Measurements from ENCODE around the gene MRPL48.

DNA sequence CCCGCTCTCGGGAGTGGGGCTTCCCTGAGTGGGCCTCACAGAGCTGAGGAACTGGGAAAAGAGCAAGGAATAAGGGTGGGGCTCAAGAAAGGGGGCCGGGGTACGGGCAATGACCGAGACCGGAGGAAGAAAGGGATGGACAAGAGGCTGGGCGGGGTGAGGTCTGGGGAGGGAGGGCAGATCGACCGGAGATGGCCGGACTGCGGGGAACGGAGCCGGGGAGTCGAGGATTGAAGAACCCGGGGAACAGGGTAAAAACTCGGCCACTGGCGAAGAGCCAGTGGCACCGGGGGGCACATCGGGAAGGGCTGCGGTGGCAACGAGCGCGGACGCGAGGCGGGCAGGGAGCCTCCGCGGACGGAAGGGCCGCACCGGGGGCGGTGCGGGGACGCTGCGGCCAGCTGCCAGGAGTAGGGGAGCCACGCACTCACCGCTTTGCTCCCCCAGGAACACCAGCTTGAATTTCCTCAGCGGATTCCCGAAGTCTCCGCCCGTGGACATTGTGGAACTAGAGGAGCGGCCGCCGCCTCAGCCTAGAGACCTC is 27.5 kb upstream of the MRPL48 start:
- TF ChIP-seq EZH2 (IDR thresholded peaks at IDR 0.05; ENCODE audit: borderline replicate concordance, low read length) = no peak
- TF ChIP-seq, protein P1, sequence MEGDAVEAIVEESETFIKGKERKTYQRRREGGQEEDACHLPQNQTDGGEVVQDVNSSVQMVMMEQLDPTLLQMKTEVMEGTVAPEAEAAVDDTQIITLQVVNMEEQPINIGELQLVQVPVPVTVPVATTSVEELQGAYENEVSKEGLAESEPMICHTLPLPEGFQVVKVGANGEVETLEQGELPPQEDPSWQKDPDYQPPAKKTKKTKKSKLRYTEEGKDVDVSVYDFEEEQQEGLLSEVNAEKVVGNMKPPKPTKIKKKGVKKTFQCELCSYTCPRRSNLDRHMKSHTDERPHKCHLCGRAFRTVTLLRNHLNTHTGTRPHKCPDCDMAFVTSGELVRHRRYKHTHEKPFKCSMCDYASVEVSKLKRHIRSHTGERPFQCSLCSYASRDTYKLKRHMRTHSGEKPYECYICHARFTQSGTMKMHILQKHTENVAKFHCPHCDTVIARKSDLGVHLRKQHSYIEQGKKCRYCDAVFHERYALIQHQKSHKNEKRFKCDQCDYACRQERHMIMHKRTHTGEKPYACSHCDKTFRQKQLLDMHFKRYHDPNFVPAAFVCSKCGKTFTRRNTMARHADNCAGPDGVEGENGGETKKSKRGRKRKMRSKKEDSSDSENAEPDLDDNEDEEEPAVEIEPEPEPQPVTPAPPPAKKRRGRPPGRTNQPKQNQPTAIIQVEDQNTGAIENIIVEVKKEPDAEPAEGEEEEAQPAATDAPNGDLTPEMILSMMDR (conservative IDR thresholded peaks at IDR 0.05 in 1 of 2, IDR thresholded peaks at IDR 0.05 in 1 of 2; ENCODE audit: extremely low read depth in 1 of 2, insufficient read depth in 1 of 2, low read depth in 1 of 2, low read length in 2 of 2) = no peak
